Measurements from ENCODE around the gene CNRIP1.
"Not testable (repeated sequence)": the region's sequence is repeated elsewhere in the genome, so short reads cannot be mapped to it uniquely, and the experiment has no call there.

CNRIP1 gene

GRCh38 chr2:68319398-68320117, at the start of gene CNRIP1:
TSS of gene CNRIP1 (minus strand) at chr2:68319949. CDS start at chr2:68319400, 549 bp downstream.
- peak; percentile 1 for DNase-seq

- DNase-seq: no peak
Observed at GRCh38 chr2:68369337-68369734, 49.6 kb upstream of the CNRIP1 start.

GRCh38 chr2:68368654-68369336, 49.0 kb upstream of the CNRIP1 start:
- DNase-seq: no peak

GRCh38 chr2:68367953-68368653, 48.4 kb upstream of the CNRIP1 start:
- no peak for DNase-seq

GRCh38 chr2:68366083-68366560, 46.4 kb upstream of the CNRIP1 start:
- peak; percentile 48 for DNase-seq

GRCh38 chr2:68365087-68365486, 45.3 kb upstream of the CNRIP1 start, which contains the start of gene PLEK:
TSS of gene PLEK (plus strand) at chr2:68365282. CDS start at chr2:68365352, 70 bp downstream.
- peak; percentile 83 for DNase-seq

- no peak for DNase-seq
Observed at GRCh38 chr2:68363721-68364120, 44.0 kb upstream of the CNRIP1 start.

- no peak for DNase-seq
Observed at GRCh38 chr2:68362749-68363148, 43.0 kb upstream of the CNRIP1 start.

- DNase-seq: peak; percentile 83
Observed at GRCh38 chr2:68362069-68362468, 42.3 kb upstream of the CNRIP1 start.

- DNase-seq: no peak
Observed at GRCh38 chr2:68359889-68360288, 40.1 kb upstream of the CNRIP1 start.

GRCh38 chr2:68357605-68358337, 38.0 kb upstream of the CNRIP1 start:
- peak; percentile 37 for DNase-seq

GRCh38 chr2:68356599-68357239, 37.0 kb upstream of the CNRIP1 start:
- no peak for DNase-seq

- no peak for DNase-seq
Observed at GRCh38 chr2:68352651-68353391, 33.1 kb upstream of the CNRIP1 start.

GRCh38 chr2:68351997-68352396, 32.2 kb upstream of the CNRIP1 start:
- DNase-seq: no peak

- not testable (repeated sequence) for DNase-seq
Observed at GRCh38 chr2:68349091-68349490, 29.3 kb upstream of the CNRIP1 start.

- no peak for DNase-seq
Observed at GRCh38 chr2:68345129-68345875, 25.6 kb upstream of the CNRIP1 start.

GRCh38 chr2:68344031-68344430, 24.3 kb upstream of the CNRIP1 start:
- DNase-seq: no peak

- no peak for DNase-seq
Observed at GRCh38 chr2:68342470-68342869, 22.7 kb upstream of the CNRIP1 start.

- DNase-seq: no peak
Observed at GRCh38 chr2:68341583-68341982, 21.8 kb upstream of the CNRIP1 start.

GRCh38 chr2:68341062-68341329, 21.2 kb upstream of the CNRIP1 start:
- DNase-seq: no peak

Measured in CD4-positive, alpha-beta T cell treated with Interferon gamma for 1 hour (primary cell).